WERI-Rb-1 (cell line): Measurements from ENCODE around the gene CCDC102B.

Experiments used
- DNase-seq: peaks from one replicate; pipeline ENCODE4 v3.0.0-alpha.2; 2020
- H3K27ac ChIP-seq: fragments of 250-450 bp; sonication (Bioruptor Pico); 2 replicates; pipeline ENCODE4 v1.5.1; 2020; ENCODE audit warnings: mild to moderate bottlenecking, moderate library complexity
- H3K27me3 ChIP-seq: fragments of 250-450 bp; sonication (Bioruptor Pico); 2 replicates; pipeline ENCODE4 v1.5.1; 2021; ENCODE audit warnings: mild to moderate bottlenecking, low read depth, moderate library complexity; ENCODE audit not compliant: insufficient read depth, severe bottlenecking
- H3K36me3 ChIP-seq: fragments of 250-450 bp; sonication (Bioruptor Pico); 2 replicates; pipeline ENCODE4 v1.5.1; 2020; ENCODE audit warnings: mild to moderate bottlenecking, moderate library complexity
- H3K4me3 ChIP-seq: 2 replicates; pipeline ENCODE4 v1.5.1; 2011; ENCODE audit warnings: low read depth, mild to moderate bottlenecking, control low read depth, low read length
- H3K9me3 ChIP-seq: fragments of 250-450 bp; sonication (Bioruptor Pico); 2 replicates; pipeline ENCODE4 v1.5.1; 2021; ENCODE audit warnings: mild to moderate bottlenecking, moderate library complexity; ENCODE audit not compliant: severe bottlenecking
- CTCF ChIP-seq: IDR thresholded peaks from 2 replicates; pipeline ENCODE4 v1.5.1; 2011; ENCODE audit warnings: low read depth, mild to moderate bottlenecking, control low read depth, inconsistent platforms, low read length

Gene CCDC102B

DNA sequence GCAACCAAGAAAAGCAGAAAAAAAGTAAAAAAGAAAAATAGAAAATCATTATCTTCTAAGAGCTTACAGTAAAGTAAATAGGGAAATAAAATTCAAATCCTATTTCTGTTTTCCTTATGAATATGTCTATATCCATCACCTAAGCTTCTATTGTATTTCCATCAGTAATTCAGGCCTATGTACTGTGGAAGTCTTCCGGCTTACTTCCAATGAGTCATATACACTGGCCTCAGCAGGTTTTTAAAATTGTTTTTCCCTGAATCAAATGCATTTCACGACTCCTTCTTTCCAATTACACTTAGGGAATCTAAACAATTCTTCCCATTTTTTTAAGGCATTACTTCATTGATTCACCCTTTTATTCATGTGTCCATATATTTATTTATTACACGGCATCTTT is 164.7 kb downstream of the CCDC102B start:
- Histone ChIP-seq H3K36me3 (no peaks in the 10 kb centered on the region), H3K27me3 (no peaks in the 10 kb centered on the region), H3K27ac (no peak overlapping the region), H3K9me3 (no peaks in the 10 kb centered on the region), H3K4me3 (no peak overlapping the region)
- no peak for DNase-seq
- TF ChIP-seq CTCF, result no peak

- DNase-seq, result no peak
- Histone ChIP-seq H3K36me3 (no peaks in the 10 kb centered on the region), H3K9me3 (no peaks in the 10 kb centered on the region), H3K27me3 (no peaks in the 10 kb centered on the region), H3K27ac (no peak overlapping the region), H3K4me3 (no peak overlapping the region)
- TF ChIP-seq CTCF, result no peak
These were observed 167.9 kb downstream of the CCDC102B start for GRCh38 chr18:68965817-68966216.

- Histone ChIP-seq H3K4me3 (no peak overlapping the region), H3K9me3 (no peaks in the 10 kb centered on the region), H3K27ac (no peak overlapping the region), H3K27me3 (no peaks in the 10 kb centered on the region), H3K36me3 (no peaks in the 10 kb centered on the region)
- no peak for TF ChIP-seq CTCF
- no peak for DNase-seq
These were observed 171.1 kb downstream of the CCDC102B start for GRCh38 chr18:68969027-68969426.

- no peak for TF ChIP-seq CTCF
- H3K36me3 ChIP-seq, result no peaks in the 10 kb centered on the region
- DNase-seq, result no peak
- no peak overlapping the region for H3K27ac ChIP-seq
- no peak overlapping the region for H3K4me3 ChIP-seq
- H3K9me3 ChIP-seq, result no peaks in the 10 kb centered on the region
- H3K27me3 ChIP-seq, result no peaks in the 10 kb centered on the region
These were observed 174.3 kb downstream of the CCDC102B start for GRCh38 chr18:68972176-68972575.

DNA sequence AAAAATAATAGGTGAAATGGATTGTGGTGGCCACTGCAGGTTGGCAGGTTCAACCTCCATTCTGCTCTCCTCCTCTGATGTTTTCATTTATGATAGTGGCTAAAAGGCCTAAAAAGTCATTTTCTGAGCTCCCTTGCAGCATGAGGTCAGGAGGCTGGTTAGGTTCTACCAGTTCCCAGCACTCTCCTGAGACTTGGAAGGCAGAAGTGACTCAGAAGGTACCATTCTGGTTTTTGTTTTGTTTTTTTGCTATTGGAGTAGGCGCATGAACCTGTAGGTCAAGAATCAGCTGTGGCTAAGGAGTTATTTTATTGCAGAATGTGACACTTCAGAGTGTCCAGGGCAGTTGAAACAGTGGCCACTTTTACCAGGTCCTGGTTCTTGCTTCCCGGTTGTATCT is 181.9 kb downstream of the CCDC102B start:
- H3K27ac ChIP-seq, result no peak overlapping the region
- DNase-seq, result no peak
- TF ChIP-seq CTCF, result no peak
- H3K36me3 ChIP-seq, result no peaks in the 10 kb centered on the region
- H3K4me3 ChIP-seq, result no peak overlapping the region
- H3K27me3 ChIP-seq, result no peaks in the 10 kb centered on the region
- no peaks in the 10 kb centered on the region for H3K9me3 ChIP-seq

GRCh38 chr18:68983126-68983525 is 185.2 kb downstream of the CCDC102B start:
- H3K4me3 ChIP-seq, result no peak overlapping the region
- H3K27ac ChIP-seq, result no peak overlapping the region
- DNase-seq, result no peak
- H3K36me3 ChIP-seq, result no peaks in the 10 kb centered on the region
- no peaks in the 10 kb centered on the region for H3K9me3 ChIP-seq
- no peak for TF ChIP-seq CTCF
- H3K27me3 ChIP-seq, result no peaks in the 10 kb centered on the region
